HG03439 (cell line): Measurements from ENCODE around the gene TGIF2.
"Not testable (repeated sequence)": the region's sequence is repeated elsewhere in the genome, so short reads cannot be mapped to it uniquely, and the experiment has no call there.

ENCODE experiments used
- ATAC-seq: cut with Tn5 transposase; IDR thresholded peaks from one replicate; pipeline ENCODE4 v1.9.1; 2021; ENCODE audit warnings: mild to moderate bottlenecking, moderate library complexity; ENCODE audit not compliant: unreplicated experiment

TGIF2 gene

DNA sequence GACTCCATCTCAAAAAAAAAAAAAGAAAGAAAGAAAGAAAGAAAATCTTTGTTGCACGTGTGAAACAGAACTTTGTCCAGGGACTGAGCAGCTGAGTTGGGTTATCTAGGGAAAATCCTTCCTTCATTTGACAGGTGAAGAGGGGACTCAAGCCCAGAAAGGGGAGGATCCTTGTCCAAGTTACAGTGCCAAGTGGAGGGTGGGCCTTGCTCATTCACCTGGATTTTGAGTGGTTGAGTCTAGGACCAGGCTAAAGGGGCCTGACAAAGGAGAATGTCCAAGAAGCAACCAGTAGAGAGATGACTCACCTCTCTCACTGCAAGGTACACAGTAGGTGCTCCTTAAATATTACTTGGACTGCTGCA is 2.7 kb downstream of the TGIF2 start:
- no peak for ATAC-seq

DNA sequence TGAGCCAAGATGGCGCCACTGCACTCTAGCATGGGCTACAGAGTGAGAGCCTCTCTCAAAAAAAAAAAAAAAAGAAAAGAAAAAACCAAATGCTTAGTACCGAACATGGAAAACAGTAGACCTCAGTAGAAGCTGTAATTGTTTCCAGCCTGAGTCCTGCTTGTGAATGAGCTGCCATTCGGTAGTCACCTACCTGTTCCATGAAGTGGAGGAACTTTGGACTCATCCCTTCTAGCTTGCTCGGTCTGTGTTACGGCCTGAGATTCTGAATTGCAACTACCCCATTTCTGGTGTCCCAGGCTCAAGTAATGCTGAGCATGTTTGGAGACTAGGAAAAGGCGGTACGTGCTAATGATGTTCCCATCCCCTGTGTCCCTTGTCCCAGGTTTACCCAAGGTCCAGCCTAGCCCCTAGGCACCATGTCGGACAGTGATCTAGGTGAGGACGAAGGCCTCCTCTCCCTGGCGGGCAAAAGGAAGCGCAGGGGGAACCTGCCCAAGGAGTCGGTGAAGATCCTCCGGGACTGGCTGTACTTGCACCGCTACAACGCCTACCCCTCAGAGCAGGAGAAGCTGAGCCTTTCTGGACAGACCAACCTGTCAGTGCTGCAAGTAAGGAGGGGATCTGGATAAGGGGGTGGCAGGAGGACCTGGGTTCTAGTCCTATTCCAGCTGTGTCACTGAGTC is 5.1 kb downstream of the TGIF2 start:
- no peak for ATAC-seq

DNA sequence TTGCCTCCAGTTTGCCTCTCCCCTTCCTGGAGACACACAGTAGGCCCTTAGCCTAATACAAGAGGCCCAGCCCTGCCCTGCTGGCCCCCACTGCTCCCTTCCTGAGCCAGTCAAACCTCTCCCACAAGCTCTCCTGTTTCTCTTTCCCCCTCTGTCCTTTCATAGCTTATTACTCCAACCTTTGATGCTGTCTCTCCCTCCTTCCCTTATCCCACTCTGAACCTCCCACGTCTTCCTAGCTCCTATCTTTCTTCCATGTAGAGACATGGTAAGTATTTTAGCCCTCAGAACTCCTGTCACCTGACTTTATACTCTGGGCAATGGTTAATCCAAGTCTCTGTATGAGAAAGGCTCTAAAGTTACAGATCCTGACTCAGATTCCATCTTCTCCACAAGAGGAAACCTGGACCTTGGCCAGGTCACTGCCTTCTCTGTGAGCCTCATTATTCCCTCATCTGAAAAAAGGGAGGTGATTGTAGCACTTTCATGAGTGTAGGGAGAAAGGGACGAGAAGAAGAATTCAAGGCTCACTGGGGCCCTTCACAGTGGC is 6.7 kb downstream of the TGIF2 start:
- no peak for ATAC-seq

DNA sequence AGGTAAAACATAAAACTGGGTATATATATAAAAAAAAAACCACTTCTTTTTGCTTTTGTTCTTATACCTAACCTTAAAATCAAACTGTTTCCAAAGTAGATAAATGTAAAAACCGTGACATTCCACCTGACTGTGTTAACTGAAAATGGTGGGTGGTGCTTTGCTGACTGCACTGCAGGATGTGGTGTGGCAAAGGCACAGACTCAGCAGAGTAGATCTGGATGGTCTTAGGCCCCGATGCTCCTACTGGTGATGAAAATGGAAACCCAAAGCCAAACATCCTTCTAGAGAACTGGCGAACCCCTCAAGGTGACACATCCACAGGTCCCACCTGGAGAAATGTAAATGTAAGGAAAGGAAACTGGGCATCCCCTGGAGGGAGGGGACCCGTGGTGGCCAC is 8.9 kb downstream of the TGIF2 start:
- ATAC-seq, result no peak

DNA sequence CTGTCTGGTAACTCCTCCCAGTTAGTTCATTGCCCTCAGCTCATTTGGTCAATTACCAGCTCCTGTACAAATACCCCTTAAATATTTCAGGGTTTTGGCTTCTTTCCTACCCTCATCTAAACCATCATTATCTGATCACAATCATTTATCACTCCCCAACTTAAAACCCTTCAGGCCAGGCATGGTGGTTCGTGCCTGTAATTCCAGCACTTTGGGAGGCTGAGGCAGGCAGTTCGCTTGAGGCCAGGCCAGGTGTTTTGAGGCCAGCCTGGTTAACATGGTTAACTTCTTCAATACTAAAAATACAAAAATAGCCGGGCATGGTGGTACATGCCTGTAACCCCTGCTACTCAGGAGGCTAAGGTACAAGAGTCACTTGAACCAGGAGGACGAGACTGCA is 9.4 kb downstream of the TGIF2 start:
- no peak for ATAC-seq

DNA sequence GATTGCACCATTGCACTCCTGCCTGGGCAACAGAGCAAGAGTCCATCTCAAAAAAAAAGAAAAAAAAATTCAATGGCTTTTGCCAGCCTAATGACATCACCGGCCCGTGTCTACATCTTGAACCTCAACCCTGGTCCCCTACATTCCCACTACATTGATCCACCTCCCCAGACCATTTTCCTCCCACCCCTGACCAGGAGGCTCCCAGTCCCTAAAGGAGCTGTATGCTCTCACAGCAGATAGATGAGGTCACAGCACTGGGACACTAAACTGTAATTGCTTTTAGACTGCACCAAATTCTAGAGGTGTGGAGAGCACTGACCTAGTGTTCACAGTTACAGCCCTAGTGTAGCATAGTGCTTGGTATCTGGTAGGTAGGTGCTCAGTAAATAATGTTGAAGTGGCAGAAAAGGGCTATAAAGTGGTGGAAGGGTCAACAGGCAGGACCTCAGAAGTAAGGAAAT is 10.7 kb downstream of the TGIF2 start:
- ATAC-seq, result no peak

DNA sequence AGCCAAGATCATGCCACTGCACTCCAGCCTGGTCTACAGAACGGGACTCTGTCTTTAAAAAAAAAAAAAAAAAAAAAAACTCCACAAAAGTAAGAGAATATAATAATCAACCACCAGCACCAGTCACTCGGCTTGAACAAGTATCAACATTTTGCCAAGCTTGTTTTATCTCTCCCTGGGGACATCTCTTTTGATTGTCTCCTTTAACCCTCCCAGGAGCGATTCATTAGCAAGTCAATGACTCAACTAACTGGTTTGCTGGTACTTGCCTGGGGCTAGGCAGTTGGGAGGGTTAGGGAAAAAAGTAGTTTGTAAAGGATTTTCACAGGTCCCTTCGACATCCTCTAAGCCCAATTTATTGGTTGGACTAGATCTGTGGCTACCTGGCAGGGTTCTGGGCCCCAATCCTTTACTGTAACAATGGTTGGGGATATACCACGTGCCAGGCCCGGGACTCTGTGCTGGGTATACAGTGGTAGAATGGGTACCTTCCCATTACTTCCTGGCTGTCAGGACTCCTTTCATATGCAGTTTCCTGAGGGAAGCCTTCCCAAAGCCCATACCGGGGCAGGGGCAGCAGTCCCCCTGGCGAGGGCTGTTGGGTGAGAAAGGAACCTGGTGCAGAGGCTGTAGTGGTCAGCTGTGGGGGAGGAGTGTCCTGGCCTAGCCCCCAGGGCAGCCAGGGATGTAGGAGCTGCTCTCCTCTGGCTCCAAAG is 12.2 kb downstream of the TGIF2 start:
- no peak for ATAC-seq

DNA sequence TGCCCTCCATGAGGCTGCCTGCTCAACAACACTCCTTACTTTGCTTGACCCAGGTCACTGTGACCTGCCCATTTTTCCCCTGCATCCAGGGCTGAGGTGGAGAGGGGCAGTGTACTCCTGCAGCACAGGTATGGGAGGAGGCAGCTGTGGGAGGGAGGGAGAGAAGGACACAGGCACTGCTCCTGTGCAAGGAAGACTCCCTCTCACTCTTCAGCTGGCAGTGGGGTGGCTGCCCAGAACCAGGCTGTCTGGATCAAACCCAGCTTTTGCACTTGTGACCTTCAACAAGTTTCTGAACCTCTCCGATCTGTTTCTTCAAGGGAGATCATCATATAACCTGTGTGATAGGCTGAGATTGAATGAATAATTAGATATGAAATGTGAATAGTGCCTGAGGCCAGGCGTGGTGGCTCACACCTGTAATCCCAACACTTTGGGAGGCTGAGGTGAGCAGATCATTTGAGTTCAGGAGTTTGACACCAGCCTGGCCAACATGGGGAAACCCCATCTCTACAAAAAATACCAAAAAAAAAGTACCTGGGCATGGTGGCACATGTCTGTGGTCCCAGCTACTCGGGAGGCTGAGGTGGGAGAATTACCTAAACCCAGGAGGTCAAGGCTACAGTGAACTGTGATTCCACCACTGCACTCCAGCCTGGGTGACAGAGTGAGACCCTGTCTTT is 14.1 kb downstream of the TGIF2 start:
- no peak for ATAC-seq

DNA sequence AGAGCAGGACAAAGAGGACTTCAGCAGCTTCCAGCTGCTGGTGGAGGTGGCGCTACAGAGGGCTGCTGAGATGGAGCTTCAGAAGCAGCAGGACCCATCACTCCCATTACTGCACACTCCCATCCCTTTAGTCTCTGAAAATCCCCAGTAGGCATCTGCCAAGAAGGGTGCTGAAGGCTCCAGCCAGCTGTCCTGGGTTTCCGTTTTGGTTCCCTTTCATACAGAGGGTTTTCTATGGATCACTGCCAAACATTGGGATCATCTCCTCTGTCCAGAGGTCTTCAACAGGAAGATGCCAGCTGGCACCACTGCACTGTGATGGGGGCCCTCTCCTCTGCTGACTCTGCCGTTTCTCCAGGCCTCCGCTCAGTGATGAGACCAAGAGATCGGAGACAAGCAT is 17.9 kb downstream of the TGIF2 start:
- no peak for ATAC-seq

DNA sequence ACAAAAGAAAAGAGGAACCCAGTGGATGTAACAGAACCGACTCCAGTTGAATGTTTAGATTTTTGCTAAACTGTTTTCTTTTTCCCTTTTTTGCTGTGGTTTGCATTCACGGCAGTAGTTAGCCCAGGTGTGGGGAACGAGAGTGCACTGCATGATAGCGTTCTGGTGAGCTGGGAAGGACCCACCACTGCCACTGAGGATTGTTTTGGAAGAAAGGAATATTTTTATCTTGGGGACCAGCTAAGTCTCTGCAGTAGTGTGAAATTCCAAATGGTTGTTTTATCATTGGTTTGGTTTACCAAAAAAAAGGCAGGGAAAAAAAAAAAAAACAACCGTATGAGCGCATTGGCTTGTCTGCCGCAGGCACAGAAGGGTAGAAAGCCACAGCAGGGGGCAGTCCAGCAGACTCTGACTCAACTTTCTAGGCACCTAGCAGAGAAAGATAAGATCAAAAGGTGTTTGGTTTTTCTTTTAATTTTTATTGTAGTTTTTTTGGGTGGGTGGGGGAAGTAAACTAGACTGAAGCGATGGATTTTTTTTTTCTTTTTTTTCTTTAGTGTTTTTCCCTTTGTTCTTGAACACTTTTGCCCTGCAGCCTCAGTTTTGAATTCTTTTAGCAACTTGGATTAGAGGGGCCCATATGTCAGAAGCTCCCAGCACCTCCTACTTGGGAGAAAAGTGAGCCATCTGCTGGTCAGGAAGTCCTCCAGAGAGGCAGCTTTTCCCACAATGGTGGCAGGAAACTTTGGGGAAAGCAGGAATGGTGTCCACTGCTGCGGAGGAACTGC is 18.7 kb downstream of the TGIF2 start:
- ATAC-seq, result no peak

DNA sequence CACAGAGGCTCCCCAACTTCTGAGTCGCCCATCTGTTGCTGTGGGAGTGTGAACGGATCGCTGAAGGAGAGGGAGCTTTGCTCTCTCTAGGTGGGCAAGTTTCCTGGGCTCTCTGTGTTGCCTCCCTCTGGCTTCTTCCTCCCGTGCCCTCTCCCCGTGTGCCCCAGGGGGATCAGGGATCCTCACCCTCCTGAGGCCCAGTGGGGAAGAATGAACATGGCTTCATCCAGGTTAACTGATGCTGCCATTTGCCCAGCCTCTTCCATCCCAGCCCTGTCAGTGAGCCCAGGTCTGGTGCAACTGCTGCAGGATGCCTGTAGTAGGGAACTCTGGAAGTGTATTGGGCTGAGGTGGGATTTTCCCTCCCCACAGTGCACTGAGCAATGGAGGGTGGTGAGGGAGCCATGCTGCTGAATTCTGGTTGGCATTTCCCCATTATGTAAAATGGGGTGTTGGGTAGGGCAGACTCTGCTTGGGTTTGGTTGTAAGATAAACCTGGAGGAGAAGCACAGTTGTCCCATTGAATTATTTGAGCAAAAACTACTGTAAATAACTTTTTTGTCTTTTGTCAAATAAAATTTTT is 20.0 kb downstream of the TGIF2 start:
- ATAC-seq, result no peak

DNA sequence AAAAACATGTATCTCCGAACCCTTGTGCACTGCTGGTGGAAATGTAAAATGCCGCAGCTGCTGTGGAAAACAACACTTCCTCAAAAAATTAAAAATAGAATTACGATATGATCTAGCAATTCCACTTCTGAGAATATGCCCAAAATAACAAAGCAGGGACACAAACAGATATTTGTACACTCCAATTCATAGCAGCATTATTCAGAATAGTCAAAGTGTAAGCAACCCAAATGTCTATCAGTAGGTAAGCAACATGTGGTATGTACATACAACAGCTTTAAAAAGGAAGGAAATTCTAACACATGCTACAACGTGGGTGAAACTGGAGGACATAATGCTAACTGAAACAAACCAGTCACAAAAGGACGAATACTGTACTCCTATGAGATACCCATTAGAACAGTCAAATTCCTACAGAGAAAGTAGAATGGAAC is 26.5 kb downstream of the TGIF2 start:
- no peak for ATAC-seq

DNA sequence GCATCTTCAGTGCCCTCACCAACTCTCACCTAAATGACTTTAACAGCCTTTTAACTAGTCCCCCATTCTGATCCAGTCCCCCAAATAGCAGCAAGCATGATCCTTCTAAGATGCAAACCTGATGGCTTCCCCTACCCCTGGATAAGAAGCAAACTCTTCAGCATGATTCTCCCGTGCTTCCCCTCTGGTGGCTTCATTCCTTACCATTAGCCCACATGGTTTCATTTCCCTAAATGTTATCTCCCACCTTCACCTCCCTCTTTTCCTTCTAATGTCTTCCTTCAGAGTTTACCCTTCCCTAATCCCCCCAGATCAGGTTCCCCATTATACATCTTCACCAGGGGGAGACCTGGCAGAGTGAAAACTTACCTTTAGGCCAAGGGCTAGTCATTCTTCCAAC is 28.1 kb downstream of the TGIF2 start:
- no peak for ATAC-seq

DNA sequence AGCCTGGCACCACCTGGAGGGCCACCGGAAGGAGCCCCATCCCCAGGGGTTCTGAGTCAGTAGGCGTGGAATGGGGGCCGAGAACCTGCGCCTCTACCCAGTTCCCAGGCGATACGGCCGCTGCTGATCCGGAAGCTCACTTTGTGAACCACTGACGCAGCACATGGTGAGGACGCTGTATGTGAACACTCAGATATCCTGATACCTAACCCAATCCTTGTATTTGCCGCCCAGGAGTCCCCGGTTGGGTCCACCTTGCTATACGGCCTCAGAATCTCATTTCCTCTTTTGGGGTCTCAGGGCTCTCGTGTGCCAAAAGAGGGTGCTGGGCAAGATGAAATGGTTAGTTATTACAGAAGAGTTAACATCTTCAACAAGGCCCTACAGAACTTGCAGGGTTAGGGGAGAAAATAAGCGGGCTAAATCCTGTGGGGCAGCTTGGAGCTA is 31.6 kb downstream of the TGIF2 start:
- peak; percentile 31 for ATAC-seq

DNA sequence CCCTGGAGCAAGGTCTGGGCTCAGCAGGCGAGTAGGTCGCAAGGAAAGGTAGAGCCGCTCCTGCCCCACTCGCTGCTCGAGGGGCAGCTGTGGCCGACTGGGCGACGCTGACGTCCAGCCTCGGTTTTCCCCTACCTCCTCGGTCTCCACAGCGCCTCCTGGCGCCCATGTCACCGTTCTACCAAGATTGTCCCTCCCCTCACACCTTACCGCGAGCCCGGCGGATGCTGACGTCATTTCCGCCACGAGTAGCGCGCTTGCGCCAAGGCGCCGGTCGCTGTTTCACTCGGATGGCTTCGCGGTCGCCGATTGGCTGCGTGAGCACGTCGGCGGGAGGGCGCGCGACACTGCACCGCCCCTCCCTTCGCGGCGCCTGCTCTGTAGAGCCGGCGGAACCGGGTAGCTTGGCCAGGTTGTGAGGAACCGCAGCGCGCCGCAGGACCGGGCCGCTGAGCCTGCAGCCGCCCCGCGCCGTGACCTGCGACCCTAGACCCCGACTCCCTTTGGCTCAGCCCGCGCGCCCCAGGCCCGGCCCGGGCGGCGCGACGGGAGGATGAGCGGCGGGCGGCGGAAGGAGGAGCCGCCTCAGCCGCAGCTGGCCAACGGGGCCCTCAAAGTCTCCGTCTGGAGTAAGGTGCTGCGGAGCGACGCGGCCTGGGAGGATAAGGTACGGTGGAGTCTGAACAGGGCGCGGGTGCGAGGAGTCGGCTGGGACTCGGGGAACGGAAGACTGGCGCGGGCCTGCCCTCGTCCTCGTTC is 32.2 kb downstream of the TGIF2 start, which contains the start of gene RAB5IF:
TSS of gene RAB5IF (plus strand) at position 381 of the 759 bp plus-strand sequence. CDS start at position 554, 173 bp downstream.
- ATAC-seq, result peak; percentile 84

DNA sequence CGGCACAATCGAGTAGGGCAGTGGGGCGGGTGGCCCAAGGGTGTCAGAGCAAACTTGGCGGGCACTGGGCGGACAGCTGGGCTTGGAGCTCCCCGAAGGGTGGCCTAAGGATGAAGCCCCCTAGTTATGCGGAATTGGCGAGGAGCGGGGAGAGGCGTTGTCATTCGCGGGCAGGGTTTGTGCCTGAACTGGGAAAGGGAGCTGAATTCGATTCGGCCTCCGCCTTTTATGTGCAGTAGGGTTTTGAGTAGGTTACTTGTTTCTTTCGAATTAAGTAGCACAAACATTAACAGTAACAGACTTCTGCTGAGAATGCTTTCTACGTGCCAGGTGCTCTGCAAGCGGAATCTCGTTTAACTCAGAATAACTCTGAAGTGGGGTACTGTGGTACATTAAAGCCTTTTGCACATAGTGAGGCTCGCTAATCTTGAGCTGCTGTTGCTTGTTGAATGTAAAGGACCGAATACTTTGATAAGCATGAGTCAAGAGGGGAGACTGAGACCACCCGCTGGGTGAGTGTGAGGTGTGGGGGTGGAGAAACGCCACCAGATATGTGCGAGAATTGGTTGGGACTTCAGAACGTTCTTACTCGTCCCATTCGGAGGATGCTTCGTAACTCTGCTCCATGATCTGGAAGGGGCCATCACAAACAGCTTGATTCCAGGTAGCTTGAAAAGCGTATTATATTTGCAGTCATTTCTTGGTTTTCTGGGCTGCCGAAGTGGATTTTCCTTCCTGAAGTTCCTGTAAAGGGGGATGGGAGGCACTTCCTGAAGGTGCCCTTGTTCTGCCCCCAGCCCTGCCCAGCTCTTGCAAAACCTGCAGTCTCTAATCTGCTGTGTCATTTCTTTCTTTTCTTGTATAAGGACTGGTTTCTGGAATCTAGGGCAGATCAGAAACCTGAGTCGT is 33.0 kb downstream of the TGIF2 start:
- ATAC-seq, result no peak

DNA sequence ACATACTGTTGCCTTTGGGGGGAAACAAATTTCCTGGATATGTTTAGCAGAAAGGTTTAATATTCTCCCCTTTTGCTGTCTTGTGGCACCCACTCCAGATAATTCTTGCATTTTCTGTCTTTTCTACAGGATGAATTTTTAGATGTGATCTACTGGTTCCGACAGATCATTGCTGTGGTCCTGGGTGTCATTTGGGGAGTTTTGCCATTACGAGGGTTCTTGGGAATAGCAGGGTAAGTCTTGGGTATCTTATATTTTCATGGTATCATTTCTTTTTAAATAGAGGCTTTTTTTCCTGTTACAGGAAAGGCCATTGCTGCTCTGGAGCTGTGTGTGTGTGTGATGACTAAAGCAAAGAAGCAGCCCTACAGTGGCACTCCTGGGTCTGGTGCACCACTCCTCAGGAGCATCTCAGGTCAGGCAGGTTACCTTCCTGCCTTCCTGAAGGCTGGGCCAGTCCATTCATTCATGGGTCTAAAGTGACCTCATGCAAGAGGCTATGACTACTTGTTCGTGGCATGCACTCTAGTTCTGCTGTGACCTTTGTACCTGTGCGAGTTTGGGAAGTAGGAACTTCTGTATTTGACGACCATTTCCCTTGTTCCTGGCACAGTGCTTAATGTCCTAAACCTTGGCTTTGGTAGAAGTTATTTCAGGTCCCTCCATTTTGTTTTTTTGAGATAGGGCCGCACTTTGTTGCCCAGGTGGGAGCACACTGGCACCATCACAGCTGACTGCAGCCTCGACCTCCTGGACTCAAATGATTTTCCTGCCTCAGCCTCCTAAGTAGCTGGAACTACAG is 34.4 kb downstream of the TGIF2 start:
- ATAC-seq, result no peak

DNA sequence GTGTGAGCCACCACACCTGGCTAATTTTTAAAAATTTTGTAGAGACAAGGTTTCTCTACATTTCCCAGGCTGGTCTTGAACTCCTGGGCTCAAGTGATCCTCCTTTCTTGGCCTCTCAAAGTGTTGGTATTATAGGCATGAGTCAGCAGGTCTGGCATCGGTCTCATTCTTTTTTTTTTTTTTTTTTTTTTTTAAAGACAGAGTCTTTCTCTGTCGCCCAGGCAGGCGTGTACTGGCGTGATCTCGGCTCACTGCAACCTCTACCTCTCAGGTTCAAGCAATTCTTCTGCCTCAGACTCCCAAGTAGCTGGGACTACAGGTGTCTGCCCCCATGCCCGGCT is 35.0 kb downstream of the TGIF2 start:
- ATAC-seq, result not testable (repeated sequence)
